Measurements from ENCODE around the gene TCF12. TPM values are rescaled to one million over a fixed set of nuclear protein-coding genes. Genes with fewer than 3 reads are reported as not detected.

The TCF12 gene
- total RNA-seq, 4 donors from 2014 or later, result 108 to 177 (median 148) TPM

GRCh38 chr15:57297163-57297593 lies 378.7 kb downstream of the TCF12 start:
- WGBS, result 82% methylated on average over 3 of the region's 3 CpGs
- Histone ChIP-seq H3K4me1 (no peaks in the 10 kb centered on the region), H3K27me3 (no peaks in the 10 kb centered on the region), H3K4me3 (no peak overlapping the region), H3K36me3 (no peaks in the 10 kb centered on the region), H3K27ac (replicated peaks in 1 of 4) (no peak overlapping the region), H3K9me3 (no peaks in the 10 kb centered on the region)
- no peak for DNase-seq (ENCODE audit: extremely low spot score)
- no peak for TF ChIP-seq POLR2AphosphoS5 (IDR thresholded peaks at IDR 0.05)
- TF ChIP-seq POLR2A (IDR thresholded peaks at IDR 0.05; ENCODE audit: low read depth), result no peak
- TF ChIP-seq EP300 (IDR thresholded peaks at IDR 0.05), result no peak
- intact Hi-C loops (cut with DNase I), result no loop called here

- H3K4me3 ChIP-seq, result no peak overlapping the region
- no peak for DNase-seq (ENCODE audit: extremely low spot score)
- H3K9me3 ChIP-seq, result no peaks in the 10 kb centered on the region
- WGBS, result 91% methylated on average over 6 of the region's 6 CpGs
- no peaks in the 10 kb centered on the region for H3K4me1 ChIP-seq
- no peak overlapping the region for H3K27ac ChIP-seq (replicated peaks in 1 of 4)
- TF ChIP-seq POLR2AphosphoS5 (IDR thresholded peaks at IDR 0.05) (no peak), CTCF (IDR thresholded peaks at IDR 0.05) (no peak)
- H3K27me3 ChIP-seq, result no peaks in the 10 kb centered on the region
- intact Hi-C loops (cut with DNase I), result no loop called here
- H3K36me3 ChIP-seq, result no peaks in the 10 kb centered on the region
These were observed 379.2 kb downstream of the TCF12 start for GRCh38 chr15:57297630-57298029.

GRCh38 chr15:57298204-57298603 lies 379.8 kb downstream of the TCF12 start:
- Histone ChIP-seq H3K9me3 (no peaks in the 10 kb centered on the region), H3K27me3 (no peaks in the 10 kb centered on the region), H3K4me1 (no peaks in the 10 kb centered on the region), H3K27ac (replicated peaks in 1 of 4) (no peak overlapping the region), H3K36me3 (no peaks in the 10 kb centered on the region), H3K4me3 (no peak overlapping the region)
- DNase-seq (ENCODE audit: extremely low spot score), result no peak
- intact Hi-C loops (cut with DNase I), result no loop called here
- TF ChIP-seq POLR2AphosphoS5 (IDR thresholded peaks at IDR 0.05) (no peak), CTCF (IDR thresholded peaks at IDR 0.05) (no peak), POLR2A (IDR thresholded peaks at IDR 0.05; ENCODE audit: low read depth) (no peak)
- 76% methylated on average over 5 of the region's 5 CpGs for WGBS

GRCh38 chr15:57298843-57299550 lies 380.6 kb downstream of the TCF12 start:
- WGBS, result 89% methylated on average over 14 of the region's 14 CpGs
- no peak for DNase-seq (ENCODE audit: extremely low spot score)

GRCh38 chr15:57301307-57301706 lies 382.9 kb downstream of the TCF12 start:
- Histone ChIP-seq H3K4me1 (peaks cover 4 to 6% (median 5%) of the 10 kb centered on the region in 4 donors), H3K9me3 (no peaks in the 10 kb centered on the region), H3K36me3 (no peaks in the 10 kb centered on the region), H3K4me3 (no peak overlapping the region), H3K27me3 (no peaks in the 10 kb centered on the region), H3K27ac (replicated peaks in 1 of 4) (no peak overlapping the region)
- intact Hi-C loops (cut with DNase I), result loop anchor here (10.0 kb wide), 1 partner anchor 387 kb away; the partner anchor contains the start of gene TCF12
- DNase-seq (ENCODE audit: extremely low spot score), result no peak
- WGBS, result 93% methylated on average over 4 of the region's 4 CpGs
- TF ChIP-seq EP300 (IDR thresholded peaks at IDR 0.05), result no peak
- TF ChIP-seq POLR2AphosphoS5 (IDR thresholded peaks at IDR 0.05), result no peak
- no peak for TF ChIP-seq POLR2A (IDR thresholded peaks at IDR 0.05; ENCODE audit: low read depth)
- no peak for TF ChIP-seq CTCF (IDR thresholded peaks at IDR 0.05)

More at GRCh38 chr15:57298843-57299550, 380.6 kb downstream of the TCF12 start:
- no peaks in the 10 kb centered on the region for H3K9me3 ChIP-seq
- no peaks in the 10 kb centered on the region for H3K36me3 ChIP-seq
- TF ChIP-seq POLR2A (IDR thresholded peaks at IDR 0.05; ENCODE audit: low read depth) (no peak), CTCF (IDR thresholded peaks at IDR 0.05) (no peak), EP300 (IDR thresholded peaks at IDR 0.05) (no peak), POLR2AphosphoS5 (IDR thresholded peaks at IDR 0.05) (no peak)
- H3K4me3 ChIP-seq, result no peak overlapping the region
- no peak overlapping the region for H3K27ac ChIP-seq (replicated peaks in 1 of 4)
- no peaks in the 10 kb centered on the region for H3K27me3 ChIP-seq
- intact Hi-C loops (cut with DNase I), result no loop called here
- H3K4me1 ChIP-seq, result no peaks in the 10 kb centered on the region

Data from esophagus muscularis mucosa (tissue), 4 donors.